ENCODE measurements around the gene ZNRF1. TPM values are rescaled to one million over a fixed set of nuclear protein-coding genes. Genes with fewer than 3 reads are reported as not detected.
A peak's percentile ranks its signal among the peaks of the same experiment; 100 is the strongest.

ZNRF1 gene
- total RNA-seq, 1 experiment from 2014 or later = 10.5 TPM

DNA sequence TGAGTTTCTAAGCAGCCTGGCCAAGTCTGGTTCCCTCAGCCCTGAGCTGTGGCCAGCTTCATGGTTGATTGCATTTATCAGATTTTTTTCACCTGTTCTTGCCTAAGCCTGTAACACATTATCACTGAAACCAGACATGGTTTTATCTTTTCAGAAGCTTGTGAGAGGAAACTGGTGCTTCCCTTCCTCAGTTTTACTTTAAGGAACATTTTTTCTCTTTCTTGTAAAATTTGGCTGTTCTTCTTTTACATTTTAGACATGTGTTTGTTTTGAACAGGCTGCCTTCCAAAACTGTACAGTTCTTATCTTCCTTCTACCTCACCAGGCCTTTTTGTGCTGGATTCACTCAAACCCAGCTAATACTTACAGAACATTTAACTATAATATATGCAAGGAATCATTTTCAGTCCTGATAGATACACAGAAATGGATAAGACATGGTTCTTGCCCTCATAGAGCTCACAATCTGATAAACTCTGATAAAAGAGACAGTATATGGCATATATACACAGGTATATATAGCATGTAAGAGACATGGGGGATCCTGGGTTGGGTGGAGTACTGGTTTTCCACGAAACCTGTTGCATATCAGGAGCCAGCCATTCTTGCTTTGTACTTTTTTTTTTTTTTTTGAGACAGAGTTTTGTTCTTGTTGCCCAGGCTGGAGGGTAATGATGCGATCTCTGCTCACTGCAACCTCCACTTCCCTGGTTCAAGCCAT, 44.5 kb downstream of the ZNRF1 start:
- CTCF ChIA-PET = interaction anchor here (1.7 kb wide), 1 partner anchor 58 kb away, joined by 5 read pairs; the partner anchor contains the start of gene WDR59
- Mint-ChIP-seq H3K4me3 (ENCODE audit: unreplicated experiment) (no peak overlapping the region), H3K4me1 (ENCODE audit: insufficient read depth, unreplicated experiment) (peaks cover 11% of the 10 kb centered on the region), H3K9me3 (ENCODE audit: unreplicated experiment) (no peaks in the 10 kb centered on the region), H3K27me3 (ENCODE audit: insufficient read depth, unreplicated experiment) (no peaks in the 10 kb centered on the region), H3K36me3 (ENCODE audit: insufficient read depth, unreplicated experiment) (no peaks in the 10 kb centered on the region), H3K27ac (ENCODE audit: low read depth, unreplicated experiment) (no peak overlapping the region)
- TF ChIP-seq CTCF (IDR thresholded peaks at IDR 0.05; ENCODE audit: unreplicated experiment) = no peak
- BruUV-seq (replicated peaks) = no TSS peak
- POLR2A ChIA-PET = interaction anchor here (0.8 kb wide), 1 partner anchor 32 kb away, joined by 4 read pairs; no protein-coding TSS in a partner anchor
- intact Hi-C loops (cut with micrococcal nuclease) = no loop called here
- no peak for DNase-seq (ENCODE audit: unreplicated experiment)

DNA sequence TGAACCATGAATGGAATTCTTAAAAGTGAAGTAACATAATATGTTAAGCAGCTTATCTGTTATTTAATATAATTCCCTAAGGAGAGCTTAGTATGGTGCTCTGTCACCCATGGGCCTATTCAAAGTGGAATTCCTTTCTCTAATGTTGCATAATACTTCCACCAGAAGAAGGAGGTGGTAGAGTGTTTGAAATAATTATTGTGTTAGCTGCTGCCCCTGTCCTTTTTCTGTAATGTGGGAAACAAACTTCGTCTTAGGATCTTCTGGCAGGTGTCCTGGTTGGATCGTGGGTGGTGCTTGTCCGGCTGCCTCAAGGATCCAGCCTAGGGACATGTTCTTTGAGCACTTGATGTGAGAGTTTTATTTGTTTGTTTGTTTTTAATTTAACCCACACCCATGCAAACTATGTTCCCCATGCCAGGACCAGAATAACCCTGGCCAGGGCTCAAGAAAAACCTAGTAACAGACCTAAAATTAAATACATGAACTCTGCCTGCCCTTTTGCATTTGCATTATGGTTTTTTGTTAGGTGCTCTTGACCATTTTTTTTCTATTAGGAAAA, 46.1 kb downstream of the ZNRF1 start:
- no peaks in the 10 kb centered on the region for H3K36me3 Mint-ChIP-seq (ENCODE audit: insufficient read depth, unreplicated experiment)
- peak; percentile 71 for DNase-seq (ENCODE audit: unreplicated experiment)
- no TSS peak for BruUV-seq (replicated peaks)
- H3K4me1 Mint-ChIP-seq (ENCODE audit: insufficient read depth, unreplicated experiment) = peaks cover 11% of the 10 kb centered on the region
- ChIA-PET POLR2A (interaction anchor here (0.8 kb wide), 1 partner anchor 33 kb away, joined by 3 read pairs; no protein-coding TSS in a partner anchor), CTCF (interaction anchor here (0.6 to 1.7 kb wide), 3 partner anchors 17 to 60 kb away, joined by 3 to 5 read pairs (median 3); partner anchors contain the start of gene WDR59)
- no peak for TF ChIP-seq CTCF (IDR thresholded peaks at IDR 0.05; ENCODE audit: unreplicated experiment)
- no peaks in the 10 kb centered on the region for H3K27me3 Mint-ChIP-seq (ENCODE audit: insufficient read depth, unreplicated experiment)
- no peak overlapping the region for H3K4me3 Mint-ChIP-seq (ENCODE audit: unreplicated experiment)
- H3K27ac Mint-ChIP-seq (ENCODE audit: low read depth, unreplicated experiment) = peak overlapping the region; percentile 81
- H3K9me3 Mint-ChIP-seq (ENCODE audit: unreplicated experiment) = no peaks in the 10 kb centered on the region
- intact Hi-C loops (cut with micrococcal nuclease) = no loop called here

GRCh38 chr16:75045424-75045823, 46.6 kb downstream of the ZNRF1 start:
- no TSS peak for BruUV-seq (replicated peaks)
- H3K36me3 Mint-ChIP-seq (ENCODE audit: insufficient read depth, unreplicated experiment) = no peaks in the 10 kb centered on the region
- no peaks in the 10 kb centered on the region for H3K27me3 Mint-ChIP-seq (ENCODE audit: insufficient read depth, unreplicated experiment)
- no peak for TF ChIP-seq CTCF (IDR thresholded peaks at IDR 0.05; ENCODE audit: unreplicated experiment)
- H3K9me3 Mint-ChIP-seq (ENCODE audit: unreplicated experiment) = no peaks in the 10 kb centered on the region
- CTCF ChIA-PET = interaction anchor here (0.7 to 1.7 kb wide), 3 partner anchors 16 to 60 kb away, joined by 3 to 5 read pairs (median 3); partner anchors contain the start of gene WDR59
- H3K27ac Mint-ChIP-seq (ENCODE audit: low read depth, unreplicated experiment) = peak overlapping the region; percentile 81
- peaks cover 11% of the 10 kb centered on the region for H3K4me1 Mint-ChIP-seq (ENCODE audit: insufficient read depth, unreplicated experiment)
- POLR2A ChIA-PET = interaction anchor here (0.8 kb wide), 1 partner anchor 34 kb away, joined by 3 read pairs; no protein-coding TSS in a partner anchor
- DNase-seq (ENCODE audit: unreplicated experiment) = no peak
- intact Hi-C loops (cut with micrococcal nuclease) = no loop called here
- no peak overlapping the region for H3K4me3 Mint-ChIP-seq (ENCODE audit: unreplicated experiment)

- ChIA-PET POLR2A (no interaction called here), CTCF (interaction anchor here (0.9 kb wide), 1 partner anchor 356 kb away, joined by 3 read pairs; no protein-coding TSS in a partner anchor)
- no TSS peak for BruUV-seq (replicated peaks)
- no peak overlapping the region for H3K27ac Mint-ChIP-seq (ENCODE audit: low read depth, unreplicated experiment)
- intact Hi-C loops (cut with micrococcal nuclease) = no loop called here
- H3K9me3 Mint-ChIP-seq (ENCODE audit: unreplicated experiment) = no peaks in the 10 kb centered on the region
- no peak overlapping the region for H3K4me3 Mint-ChIP-seq (ENCODE audit: unreplicated experiment)
- H3K27me3 Mint-ChIP-seq (ENCODE audit: insufficient read depth, unreplicated experiment) = no peaks in the 10 kb centered on the region
- TF ChIP-seq CTCF (IDR thresholded peaks at IDR 0.05; ENCODE audit: unreplicated experiment) = no peak
- no peak for DNase-seq (ENCODE audit: unreplicated experiment)
- H3K36me3 Mint-ChIP-seq (ENCODE audit: insufficient read depth, unreplicated experiment) = no peaks in the 10 kb centered on the region
- peaks cover 11% of the 10 kb centered on the region for H3K4me1 Mint-ChIP-seq (ENCODE audit: insufficient read depth, unreplicated experiment)
These were observed 49.2 kb downstream of the ZNRF1 start for GRCh38 chr16:75048054-75048453.

All from MCF 10A (cell line).